Astrocyte (in vitro differentiated cells and primary cell): ENCODE results near the gene AOC1.

Source experiments
- EZH2 ChIP-seq: IDR thresholded peaks from 2 replicates; pipeline ENCODE4 v1.6.1; 2012; ENCODE audit warnings: mild to moderate bottlenecking, low read length, inconsistent platforms; ENCODE audit not compliant: insufficient read depth
- TF ChIP-seq, protein P1 (sequence below): IDR thresholded peaks from 2 replicates; pipeline ENCODE4 v1.5.1; 2011; ENCODE audit warnings: low read depth, mild to moderate bottlenecking, inconsistent platforms, low read length, moderate library complexity; ENCODE audit not compliant: insufficient read depth

DNA sequence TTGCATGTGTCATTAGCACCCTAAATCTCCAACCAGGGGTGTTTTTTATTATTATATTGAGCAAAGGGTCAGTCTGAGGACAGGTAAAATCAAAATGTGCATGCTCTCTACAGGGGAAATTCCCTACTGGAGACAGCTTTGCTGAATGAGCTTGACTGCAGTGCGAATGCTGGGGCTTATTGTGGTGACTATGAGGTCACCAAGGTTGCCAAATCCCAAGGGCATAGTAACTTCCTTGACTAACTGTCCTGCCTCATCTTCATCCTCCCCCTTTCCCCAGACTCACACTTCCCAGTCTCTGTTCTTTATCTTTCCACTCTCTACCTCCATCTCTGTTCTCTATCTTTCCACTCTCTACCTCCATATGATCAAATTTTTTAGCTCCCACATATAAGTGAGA lies 22.9 kb upstream of the AOC1 start:
- TF ChIP-seq, protein P1, sequence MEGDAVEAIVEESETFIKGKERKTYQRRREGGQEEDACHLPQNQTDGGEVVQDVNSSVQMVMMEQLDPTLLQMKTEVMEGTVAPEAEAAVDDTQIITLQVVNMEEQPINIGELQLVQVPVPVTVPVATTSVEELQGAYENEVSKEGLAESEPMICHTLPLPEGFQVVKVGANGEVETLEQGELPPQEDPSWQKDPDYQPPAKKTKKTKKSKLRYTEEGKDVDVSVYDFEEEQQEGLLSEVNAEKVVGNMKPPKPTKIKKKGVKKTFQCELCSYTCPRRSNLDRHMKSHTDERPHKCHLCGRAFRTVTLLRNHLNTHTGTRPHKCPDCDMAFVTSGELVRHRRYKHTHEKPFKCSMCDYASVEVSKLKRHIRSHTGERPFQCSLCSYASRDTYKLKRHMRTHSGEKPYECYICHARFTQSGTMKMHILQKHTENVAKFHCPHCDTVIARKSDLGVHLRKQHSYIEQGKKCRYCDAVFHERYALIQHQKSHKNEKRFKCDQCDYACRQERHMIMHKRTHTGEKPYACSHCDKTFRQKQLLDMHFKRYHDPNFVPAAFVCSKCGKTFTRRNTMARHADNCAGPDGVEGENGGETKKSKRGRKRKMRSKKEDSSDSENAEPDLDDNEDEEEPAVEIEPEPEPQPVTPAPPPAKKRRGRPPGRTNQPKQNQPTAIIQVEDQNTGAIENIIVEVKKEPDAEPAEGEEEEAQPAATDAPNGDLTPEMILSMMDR, result no peak
- TF ChIP-seq EZH2, result no peak
